ENCODE measurements around the gene ARHGEF1.
"Not testable (repeated sequence)": the region's sequence is repeated elsewhere in the genome, so short reads cannot be mapped to it uniquely, and the experiment has no call there.

The ARHGEF1 gene

DNA sequence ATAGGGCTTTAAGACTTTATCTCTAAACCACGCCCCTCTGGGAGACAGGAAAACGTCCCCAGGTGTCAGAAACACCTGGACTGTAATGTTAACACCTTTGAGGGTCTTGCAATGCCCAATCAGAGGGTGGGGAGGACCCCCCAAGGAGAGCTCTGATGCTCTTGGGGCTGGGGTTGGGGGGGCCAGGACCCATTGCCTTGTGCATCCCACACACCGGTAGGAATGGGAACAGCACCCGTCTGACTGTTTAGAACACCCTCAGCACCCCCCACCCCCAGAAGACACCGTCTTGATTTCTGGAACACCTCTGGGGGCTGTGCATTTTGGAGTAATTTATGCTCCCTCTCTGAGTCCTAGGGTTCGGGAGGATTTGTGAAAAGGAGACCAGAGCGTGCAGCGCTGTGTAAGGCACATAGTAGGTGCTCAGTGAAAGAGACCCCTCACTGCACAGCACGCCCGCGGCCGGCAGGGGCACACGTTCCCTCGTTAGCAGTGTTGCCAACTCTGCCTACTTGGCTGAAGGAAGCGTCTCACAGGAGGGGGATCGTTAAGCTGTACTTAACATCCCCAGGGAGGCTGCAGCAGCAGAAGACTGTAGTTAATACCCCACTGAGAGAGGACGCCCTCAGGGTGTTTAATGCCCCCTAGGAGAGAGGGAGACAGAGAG, 48.1 kb downstream of the ARHGEF1 start:
- DNase-seq (ENCODE audit: low spot score) = no peak

DNA sequence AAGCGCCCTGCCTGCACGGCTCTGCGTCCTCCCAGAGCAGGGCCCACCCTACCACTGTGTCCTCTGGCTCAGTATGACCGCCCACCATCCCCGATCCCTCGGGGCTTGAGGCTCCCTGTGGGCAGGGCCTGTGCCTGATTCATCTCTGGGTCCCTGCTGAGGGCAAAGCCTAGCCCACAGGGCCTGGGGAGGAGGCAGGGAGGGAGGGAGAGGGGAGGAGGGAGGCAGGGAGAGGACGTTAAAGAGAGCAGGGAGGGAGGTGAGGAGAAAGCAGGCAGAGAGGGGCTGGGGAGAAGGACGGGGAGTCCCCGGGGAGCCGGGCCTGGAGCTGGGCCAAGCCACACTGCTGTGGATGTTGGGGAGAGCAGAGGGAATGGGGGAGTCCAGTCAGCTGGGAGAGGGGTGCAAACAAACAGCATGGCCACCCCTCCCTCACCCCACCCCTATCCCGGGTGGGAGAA, 49.3 kb downstream of the ARHGEF1 start:
- no peak for DNase-seq (ENCODE audit: low spot score)

DNA sequence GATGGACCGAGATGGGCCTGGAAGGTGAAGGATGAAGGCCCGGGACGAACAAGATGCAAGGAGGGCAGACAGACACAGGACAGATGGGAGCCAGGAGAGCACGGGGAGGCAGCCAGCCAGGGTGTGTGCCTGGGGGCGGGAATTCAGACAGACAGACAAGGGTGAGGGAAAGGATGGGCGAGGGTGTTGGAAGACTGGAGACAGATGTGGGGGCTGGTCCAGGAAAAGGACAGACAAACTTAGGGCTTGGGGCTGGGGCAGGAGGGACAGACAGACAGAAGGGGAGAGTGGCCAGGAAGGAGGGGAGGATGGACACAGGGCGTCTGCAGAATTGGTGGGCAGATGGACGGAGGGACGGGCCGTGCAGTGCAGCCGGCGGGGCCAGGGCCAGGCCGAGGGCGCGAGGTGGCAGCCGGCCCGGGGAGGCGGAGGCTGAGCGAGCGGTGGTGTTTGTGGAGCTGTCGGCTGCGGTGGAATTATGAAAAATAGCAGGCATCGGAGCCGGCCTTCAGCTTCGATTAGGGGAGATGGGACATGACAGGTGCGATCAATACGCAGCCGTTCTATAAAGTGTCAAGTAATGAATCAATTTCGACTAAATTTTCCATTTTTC, 49.8 kb downstream of the ARHGEF1 start:
- no peak for DNase-seq (ENCODE audit: low spot score)

DNA sequence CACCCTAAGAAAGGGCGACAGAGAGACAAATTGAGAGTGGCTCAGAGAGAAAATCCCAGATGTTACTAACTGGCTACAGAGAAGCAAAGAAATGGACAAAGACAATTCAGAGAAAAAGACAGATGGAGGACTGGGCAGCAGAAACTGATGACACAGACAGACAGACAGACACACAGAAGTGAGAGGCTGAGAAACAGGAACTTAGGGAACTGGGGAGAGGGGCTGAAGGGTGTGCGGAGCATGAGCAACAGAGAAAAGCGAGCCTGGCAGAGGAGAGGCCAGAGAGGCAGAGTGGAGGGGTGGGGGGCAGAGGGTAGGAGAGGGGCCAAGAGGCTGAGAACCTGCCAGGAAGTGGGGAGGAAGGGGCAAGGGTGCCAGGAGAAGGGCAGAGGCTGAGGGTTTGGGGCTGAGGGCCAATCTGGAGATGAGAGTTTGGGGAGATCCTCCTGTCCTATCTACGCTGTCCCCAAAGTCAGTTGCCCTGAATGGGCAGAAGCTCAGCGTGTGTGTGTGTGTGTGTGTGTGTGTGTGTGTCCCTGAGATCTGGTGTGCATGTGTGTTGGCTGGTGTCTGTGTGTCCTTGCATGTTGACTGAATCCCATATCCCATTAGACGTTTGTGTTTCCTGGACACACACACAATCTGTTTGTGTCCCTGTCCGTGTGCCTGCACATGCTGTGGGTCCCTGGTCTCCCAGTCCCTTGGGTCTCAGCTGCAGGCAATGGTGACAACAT, 50.9 kb downstream of the ARHGEF1 start:
- DNase-seq (ENCODE audit: low spot score) = no peak

DNA sequence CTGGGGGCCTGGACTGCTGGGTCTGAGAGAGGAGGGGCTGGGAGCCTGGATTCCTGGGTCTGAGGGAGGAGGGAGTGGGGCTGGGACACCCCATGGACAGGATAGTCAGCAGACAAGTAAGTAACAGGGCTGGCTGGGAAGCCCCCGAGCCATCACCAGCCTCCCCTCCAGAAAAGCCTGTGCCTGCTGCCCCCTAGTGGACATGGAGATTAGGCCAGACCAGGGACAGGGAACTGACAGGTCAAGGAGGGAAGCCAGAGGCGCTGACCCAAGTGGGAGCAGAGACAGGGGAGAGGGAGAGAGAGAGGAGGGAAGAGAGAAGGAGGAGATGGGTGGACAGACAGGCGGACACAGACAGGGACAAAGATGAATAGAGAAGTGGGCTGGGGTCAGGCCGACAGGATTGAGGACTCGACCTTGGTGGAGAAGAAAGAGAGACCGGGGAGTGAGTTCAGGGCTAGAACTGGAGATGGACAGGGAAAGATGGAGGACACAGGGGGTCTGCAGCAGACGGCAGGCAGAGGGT, 51.9 kb downstream of the ARHGEF1 start:
- peak; percentile 87 for DNase-seq (ENCODE audit: low spot score)

DNA sequence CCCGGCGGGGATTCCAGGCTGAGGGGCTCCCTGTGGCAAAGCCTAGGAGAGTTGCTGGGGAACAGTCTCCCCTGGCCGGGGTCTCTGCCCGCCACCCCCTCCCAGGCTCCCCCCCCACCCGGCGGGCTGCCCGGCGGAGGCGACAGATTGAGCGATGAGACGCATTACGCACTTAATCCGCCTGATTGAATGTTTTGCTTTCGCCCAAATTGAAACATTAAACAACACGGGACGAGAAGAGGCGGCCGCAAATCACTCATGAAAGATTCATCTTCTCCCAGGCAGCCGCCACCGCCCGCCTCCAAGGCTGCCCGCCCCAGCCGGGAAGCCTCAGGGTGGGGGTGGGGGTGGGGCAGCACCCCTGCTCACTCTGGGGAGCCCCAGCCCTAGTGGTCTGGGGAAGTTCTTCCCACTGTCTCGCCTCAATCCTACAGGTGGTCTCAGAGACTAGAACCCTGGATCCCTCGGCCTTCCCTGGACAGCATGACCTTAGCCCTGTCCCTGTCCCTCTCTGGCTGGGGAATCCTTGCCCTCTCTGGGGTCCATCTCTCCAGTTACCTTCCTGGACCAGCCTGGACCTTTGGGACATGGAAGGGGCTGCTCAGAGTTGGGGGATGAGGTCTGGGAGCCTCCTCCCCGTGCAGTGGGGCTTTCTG, 52.9 kb downstream of the ARHGEF1 start:
- DNase-seq (ENCODE audit: low spot score) = no peak

DNA sequence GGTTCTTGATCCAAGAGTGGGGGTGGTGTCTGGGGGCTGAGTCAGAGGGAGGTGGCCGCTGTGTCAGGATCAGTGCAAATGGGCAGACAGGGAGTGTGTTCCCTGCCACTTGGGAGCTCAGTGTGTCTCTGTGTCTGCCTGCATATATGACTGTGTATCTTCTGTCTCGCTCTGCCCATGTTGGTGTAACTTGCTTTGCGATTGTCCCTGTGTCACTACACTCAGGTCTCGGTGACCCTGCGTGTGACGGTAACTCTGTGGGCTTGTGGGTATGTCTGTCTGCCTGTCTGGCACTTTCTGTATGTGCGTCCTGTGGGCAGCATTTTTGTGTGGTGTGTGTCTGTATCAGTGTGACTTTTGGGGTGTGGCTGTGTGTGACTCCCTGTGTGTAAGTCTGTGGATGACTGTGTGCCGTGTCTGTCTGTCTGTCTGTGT, 53.4 kb downstream of the ARHGEF1 start:
- DNase-seq (ENCODE audit: low spot score) = no peak

DNA sequence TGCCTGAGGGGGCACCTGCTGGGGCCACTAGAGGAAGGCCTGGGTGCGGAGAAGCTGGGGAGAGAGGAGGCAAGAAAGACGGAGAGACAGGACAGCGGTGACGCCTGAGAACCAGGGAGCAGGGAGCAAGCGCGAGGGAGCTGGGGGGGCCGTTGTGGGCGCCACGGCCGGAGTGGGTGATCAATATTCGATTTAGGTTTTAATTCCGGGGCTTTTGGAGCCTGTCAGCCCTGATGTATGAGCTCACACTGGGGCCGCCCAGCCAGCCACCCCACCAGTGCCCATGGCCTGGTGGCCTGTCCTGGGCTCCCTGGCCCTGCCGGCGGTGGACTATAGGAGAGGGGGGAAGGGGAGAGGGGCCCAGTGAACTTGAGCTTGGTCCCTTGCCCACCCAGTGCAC, 54.0 kb downstream of the ARHGEF1 start:
- DNase-seq (ENCODE audit: low spot score) = no peak

DNA sequence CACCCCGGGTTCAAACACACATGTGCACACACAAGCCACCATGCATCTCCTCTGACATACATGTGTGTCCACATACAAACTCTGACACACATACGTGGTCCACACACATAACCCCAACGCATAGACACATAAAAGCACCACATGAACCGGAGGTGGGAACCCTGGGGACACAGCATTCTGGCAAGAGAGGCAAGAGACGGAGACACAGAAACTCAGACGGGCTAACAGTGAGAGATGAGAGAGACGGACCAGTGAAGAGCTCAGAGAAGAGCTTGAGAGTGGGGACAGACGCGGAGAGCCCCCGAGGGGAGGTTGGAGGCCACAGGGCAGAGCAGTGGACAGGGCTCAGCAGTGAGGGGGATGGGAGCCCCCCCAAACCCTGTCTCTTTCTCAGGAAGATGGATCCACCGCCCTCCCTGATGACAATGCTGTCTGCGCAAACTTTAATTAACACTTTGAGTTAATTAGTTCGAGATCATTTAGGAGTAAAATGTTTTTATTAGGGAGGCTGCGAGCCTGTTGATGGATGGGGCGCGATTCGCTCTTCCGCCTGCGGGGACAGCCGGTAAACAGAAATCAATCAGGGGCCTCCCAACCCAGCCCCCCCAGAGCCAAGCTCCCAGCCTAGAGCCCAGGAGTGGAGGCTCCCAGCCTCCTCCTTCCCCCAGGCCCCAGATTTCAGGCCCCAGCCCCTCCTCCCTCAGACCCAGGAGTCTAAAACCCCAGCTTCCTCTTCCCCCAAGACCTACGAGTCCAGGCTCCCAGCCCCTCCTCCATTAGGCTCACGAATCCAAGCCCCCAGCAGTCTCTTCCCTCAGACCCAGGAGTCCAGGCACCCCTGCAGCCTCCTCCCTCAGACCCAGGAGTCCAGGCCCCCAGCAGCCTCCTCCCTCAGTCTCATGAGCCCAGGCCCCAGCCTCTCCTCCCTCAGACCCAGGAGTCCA, 54.8 kb downstream of the ARHGEF1 start:
- DNase-seq (ENCODE audit: low spot score) = no peak

DNA sequence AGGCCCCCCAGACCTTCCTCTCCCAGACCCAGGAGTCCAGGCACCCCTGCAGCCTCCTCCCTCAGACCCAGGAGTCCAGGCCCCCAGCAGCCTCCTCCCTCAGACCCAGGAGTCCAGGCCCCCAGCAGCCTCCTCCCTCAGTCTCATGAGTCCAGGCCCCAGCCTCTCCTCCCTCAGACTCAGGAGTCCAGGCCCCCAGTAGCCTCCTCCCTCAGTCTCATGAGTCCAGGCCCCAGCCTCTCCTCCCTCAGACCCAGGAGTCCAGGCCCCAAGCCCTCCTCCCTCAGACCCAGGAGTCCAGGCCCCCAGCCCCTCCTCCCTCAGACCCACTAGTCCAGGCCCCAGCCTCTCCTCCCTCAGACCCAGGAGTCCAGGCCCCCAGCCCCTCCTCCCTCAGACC, 56.2 kb downstream of the ARHGEF1 start:
- DNase-seq (ENCODE audit: low spot score) = not testable (repeated sequence)

DNA sequence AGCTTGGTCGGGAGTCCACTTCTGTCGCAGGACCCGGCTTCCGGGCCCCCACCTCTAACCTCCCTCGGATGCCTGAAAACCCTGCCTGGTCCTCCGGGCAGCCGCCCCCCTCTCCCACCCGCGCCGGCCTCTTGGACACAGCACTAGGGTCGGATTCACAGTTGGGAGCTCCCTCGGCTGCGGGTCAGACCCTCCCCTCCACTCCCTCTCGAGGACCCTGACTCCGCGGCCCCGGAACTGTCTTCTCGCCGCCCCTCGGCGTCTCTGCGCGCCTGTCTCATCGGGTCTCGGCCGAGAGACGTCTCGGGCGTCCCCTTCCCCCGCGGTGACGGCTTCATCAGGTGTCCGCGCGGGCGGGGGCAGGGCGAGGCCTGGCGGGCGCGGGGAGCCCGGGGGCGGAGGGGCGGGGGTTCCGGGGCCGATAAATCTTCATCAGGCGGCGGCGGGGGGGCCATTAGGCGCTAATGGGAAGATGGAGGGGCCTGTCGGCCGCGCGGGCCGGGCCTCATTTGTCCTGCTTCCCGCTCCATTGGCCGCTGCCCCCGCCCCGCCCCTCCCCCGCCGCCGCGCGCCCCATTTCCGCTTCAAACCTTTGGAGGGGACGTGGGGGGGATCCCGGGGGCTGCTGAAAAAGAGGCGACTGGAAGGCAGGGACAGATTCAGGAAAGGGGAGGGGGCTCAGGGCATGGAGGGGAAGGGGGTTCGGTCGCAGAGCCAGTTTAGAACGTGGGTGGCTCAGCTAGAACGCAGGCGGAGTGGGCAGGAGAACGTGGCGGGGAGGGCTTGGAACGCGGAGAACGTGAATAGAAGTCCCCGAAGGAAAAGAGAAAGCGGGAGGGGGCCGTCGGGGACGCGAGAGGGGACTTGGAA, 57.1 kb downstream of the ARHGEF1 start:
- no peak for DNase-seq (ENCODE audit: low spot score)

DNA sequence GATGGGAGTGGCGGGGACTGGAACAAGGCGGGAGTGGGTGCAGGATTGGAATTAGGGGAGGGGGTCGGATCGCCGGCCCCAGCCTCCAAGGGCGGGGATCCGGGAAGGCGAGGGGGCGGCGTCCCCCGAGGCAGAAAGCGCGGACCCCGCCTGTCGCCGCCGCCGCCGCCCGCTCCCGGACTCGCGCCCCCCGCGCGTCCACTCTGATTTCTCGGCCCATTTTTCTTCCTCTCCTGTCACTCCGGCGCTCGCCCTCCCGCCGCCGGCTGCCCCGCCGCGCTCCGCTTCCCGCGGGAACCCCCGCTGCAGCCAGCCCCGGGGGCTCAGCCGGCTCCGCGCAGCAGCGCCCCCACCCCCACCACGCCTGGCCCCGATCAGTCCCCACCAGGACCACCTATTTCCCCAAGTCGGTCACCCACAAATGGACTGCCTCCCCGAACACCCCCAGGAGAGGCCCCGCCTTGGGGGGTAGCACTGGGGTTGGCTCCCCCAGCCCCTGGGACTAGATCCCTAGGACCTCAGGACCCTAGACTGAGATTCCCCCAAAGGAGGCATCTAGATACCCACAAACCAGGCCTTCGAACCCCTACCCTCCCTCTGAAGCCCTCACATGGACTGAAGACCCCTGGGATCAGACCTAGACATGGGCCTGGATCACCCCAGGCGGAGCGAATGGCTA, 57.9 kb downstream of the ARHGEF1 start:
- DNase-seq (ENCODE audit: low spot score) = no peak

DNA sequence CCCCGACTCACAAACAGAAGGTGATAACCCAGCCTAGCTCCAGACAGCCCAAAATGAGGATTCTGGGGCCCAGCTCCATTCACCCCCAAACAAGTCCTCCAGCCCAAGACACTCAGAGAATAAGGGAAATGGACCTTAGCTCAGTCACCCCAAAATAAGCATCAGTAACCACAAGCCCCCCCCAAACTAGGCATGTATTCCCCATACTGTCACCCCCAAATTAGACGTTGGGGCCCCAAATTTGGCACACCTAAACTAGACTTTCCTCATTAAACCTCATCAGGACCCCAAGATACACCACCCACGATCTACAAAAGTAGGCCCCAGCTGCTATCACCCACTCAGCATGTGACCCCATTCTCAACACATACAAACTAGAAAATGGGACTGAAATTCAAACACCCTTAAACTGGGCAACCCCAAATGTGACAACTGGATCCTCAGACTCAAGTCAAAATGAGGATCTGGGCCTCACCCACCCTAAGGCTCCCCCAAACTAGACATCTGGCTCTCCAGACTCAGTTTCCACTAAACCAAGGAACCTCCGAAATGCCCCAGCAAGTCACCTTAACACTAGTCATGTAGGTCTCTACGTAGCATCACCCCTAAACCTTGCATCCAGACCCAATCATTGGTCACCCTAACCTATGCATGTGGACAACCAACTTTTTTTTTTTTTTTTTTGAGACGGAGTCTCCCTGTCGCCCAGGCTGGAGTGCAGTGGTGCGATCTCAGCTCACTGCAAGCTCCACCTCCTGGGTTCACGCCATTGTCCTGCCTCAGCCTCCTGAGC, 58.6 kb downstream of the ARHGEF1 start:
- no peak for DNase-seq (ENCODE audit: low spot score)

DNA sequence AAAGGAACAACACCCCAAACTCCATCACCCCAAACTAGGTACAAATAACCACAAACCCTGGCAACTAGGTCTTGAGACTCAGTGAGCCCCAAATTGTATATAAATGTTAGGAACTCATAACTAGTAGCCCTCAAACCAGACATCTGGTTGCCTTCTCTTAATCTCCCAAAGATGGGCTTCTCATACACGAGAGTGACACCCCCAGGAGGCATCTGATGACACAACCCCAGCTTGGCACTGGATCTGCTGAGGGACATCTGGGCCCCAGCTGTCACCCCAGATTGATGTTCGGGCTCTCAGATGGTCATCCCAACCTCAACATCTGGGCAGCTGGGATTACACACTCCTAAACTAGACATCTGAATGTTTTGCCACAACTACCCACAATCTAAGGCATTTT, 61.4 kb downstream of the ARHGEF1 start:
- no peak for DNase-seq (ENCODE audit: low spot score)

DNA sequence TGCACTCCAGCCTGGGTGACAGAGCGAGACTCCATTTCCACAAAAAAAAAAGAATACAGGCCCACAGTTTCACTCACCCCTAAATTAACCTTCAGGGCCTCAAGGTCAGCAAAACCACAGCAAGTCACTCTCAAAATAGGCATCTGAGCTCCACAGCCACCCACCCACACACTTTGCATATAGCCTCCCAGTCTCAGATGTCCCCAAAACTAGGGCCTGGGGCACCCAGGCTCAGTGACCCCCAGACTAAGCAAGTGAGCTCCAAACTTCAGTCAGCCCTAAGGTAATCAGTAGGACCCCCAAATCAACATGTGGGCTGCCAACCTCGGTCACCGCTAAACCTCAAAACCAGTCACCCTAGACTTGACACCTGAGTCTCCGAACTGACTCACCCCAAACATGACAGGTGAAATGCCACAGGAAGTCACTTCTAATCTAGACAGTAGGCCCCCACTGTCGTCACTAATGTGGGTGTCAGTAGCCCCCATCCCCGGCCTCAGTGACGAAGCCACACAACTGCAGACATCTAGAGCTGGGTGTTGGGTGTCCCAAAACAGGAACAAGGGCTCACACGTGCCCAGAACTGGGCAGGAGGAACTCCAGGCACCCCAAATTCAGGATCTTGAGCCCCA, 62.3 kb downstream of the ARHGEF1 start:
- no peak for DNase-seq (ENCODE audit: low spot score)

DNA sequence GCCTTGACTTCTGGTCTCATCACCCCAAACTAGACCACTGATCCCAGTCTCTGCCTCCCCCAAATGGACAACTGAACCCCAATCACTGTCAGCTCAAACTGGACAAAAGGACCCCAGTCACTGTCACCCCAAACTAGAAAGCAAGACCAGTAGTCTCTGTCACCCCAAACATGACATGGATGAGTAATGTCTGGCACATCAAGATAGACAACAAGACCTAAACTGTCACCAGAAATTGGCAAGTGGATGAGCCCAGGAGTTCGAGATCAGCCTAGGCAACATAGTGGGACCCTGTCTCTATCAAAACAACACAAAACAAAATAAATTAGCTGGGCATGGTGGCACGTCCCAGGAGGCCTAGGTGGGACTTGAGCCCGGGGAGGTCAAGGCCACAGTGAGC, 64.1 kb downstream of the ARHGEF1 start:
- no peak for DNase-seq (ENCODE audit: low spot score)

DNA sequence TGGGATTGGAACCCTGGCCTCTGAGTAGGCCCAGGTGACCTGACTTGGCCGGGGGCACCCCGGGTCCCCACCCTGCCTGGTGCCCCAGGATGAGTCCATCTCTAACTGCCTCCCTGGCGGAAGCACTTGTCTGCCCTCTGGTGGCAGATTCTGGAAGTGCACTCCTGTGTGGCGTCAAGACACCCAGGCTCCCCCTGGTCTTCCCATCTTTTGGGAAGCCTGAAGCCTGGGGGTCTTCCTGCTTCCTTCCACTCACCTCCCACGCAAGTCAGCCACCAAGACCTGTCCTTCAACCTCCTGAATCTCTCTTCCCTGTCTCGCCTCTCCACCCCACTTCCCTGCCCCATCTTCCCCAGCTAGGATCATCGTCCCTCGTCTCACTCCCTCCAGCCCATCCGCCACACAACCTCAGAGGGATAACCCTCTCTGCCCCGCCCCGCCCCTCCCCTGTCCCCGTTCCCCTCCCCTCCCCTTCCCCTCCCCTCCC, 68.7 kb downstream of the ARHGEF1 start:
- DNase-seq (ENCODE audit: low spot score) = peak; percentile 88

DNA sequence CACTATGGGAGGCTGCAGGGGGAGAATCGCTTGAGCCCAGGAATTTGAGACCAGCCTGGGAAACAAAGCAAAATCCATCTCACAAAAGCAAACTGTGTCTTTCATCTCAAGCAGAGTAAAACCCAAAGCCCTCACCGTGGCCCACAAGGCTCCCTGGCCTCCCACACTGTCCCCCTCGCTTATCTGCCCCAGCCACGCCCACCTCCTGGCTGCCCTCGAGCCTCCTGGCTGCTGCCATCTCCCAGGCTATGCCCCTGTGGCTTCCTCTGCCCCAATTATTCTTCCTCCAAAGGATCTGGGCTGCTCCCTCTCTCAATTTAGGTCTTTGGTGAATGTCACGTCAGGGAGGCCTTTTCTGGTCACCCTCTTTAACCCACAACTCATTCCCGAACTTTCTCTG, 72.5 kb downstream of the ARHGEF1 start:
- DNase-seq (ENCODE audit: low spot score) = no peak

Data from AG08396 (cell line).